Body of pancreas (tissue), 4 donors: ENCODE results near the gene DNAI2.

ENCODE experiments used
- CTCF ChIP-seq, 7 experiments: fragments of 450-650 bp in 4 of 7; fragments of 200-600 bp in 3 of 7; sonication (generic) in 3 of 7; IDR thresholded peaks; one replicate each; pipeline ENCODE4 v1.5.1; 2016 to 2019; ENCODE audit warnings: antibody characterized with exemption in 7 of 7
- POLR2A ChIP-seq, 3 donors: fragments of 450-650 bp; IDR thresholded peaks; one replicate each; pipeline ENCODE4 v1.6.1; 2016; ENCODE audit warnings: antibody characterized with exemption in 3 of 3, mild to moderate bottlenecking in 2 of 3

DNA sequence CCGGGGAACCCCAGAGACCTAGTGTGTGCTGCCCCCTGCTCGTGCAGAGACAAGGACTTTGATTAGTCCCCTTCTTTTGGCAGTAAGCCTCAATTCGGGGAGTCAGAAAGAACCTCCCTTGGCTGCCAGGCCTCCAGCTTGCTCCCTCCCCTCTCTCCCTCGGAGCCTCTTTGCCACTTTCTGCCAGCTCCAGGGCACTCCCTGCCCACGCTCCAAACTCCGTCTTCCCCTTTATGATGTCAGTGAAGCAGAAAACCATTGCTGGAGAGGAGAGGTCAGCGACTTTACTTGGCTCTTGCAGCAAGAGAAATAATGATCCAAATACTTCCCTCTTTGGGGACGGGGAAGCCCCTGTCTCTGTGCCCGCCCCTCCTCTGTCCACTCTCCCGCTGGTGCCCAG is 32.6 kb upstream of the DNAI2 start:
- TF ChIP-seq CTCF (IDR thresholded peaks at IDR 0.05) (no peak), POLR2A (IDR thresholded peaks at IDR 0.05) (no peak)
